VCaP (cell line): ENCODE data around the gene ACAD10.
A peak's percentile ranks its signal among the peaks of the same experiment; 100 is the strongest.
"Not testable (repeated sequence)": the region's sequence is repeated elsewhere in the genome, so short reads cannot be mapped to it uniquely, and the experiment has no call there.

ENCODE experiments used
- H3K27ac ChIP-seq: fragments of 450-650 bp; 2 replicates; pipeline ENCODE4 v1.5.1; 2017
- CTCF ChIP-seq: fragments of 450-650 bp; conservative IDR thresholded peaks from 2 replicates; pipeline ENCODE4 v1.5.1; 2017; ENCODE audit warnings: mild to moderate bottlenecking, moderate library complexity

Gene ACAD10

GRCh38 chr12:111692575-111693210, 6.8 kb downstream of the ACAD10 start:
- H3K27ac ChIP-seq = no peak overlapping the region
- peak; percentile 53 for TF ChIP-seq CTCF

- H3K27ac ChIP-seq = no peak overlapping the region
- TF ChIP-seq CTCF = no peak
These were observed 8.0 kb downstream of the ACAD10 start for GRCh38 chr12:111693818-111694217.

GRCh38 chr12:111699962-111700361, 14.1 kb downstream of the ACAD10 start:
- no peak for TF ChIP-seq CTCF
- H3K27ac ChIP-seq = no peak overlapping the region

GRCh38 chr12:111705672-111706071, 19.8 kb downstream of the ACAD10 start:
- no peak overlapping the region for H3K27ac ChIP-seq
- no peak for TF ChIP-seq CTCF

GRCh38 chr12:111706145-111706544, 20.3 kb downstream of the ACAD10 start:
- H3K27ac ChIP-seq = no peak overlapping the region
- no peak for TF ChIP-seq CTCF

- H3K27ac ChIP-seq = peak overlapping the region; percentile 44; the same call in 1 of the 2 replicates
- no peak for TF ChIP-seq CTCF
These were observed 29.4 kb downstream of the ACAD10 start for GRCh38 chr12:111715279-111715678.

GRCh38 chr12:111719316-111719715, 33.5 kb downstream of the ACAD10 start:
- H3K27ac ChIP-seq = not testable (repeated sequence)

GRCh38 chr12:111720457-111720856, 34.6 kb downstream of the ACAD10 start:
- H3K27ac ChIP-seq = no peak overlapping the region
- TF ChIP-seq CTCF = no peak

GRCh38 chr12:111723646-111724360, 38.0 kb downstream of the ACAD10 start:
- H3K27ac ChIP-seq = not testable (repeated sequence)
